Psoas muscle (tissue), 8 donors: ENCODE results near the gene KIAA1614. TPM values are rescaled to one million over a fixed set of nuclear protein-coding genes. Genes with fewer than 3 reads are reported as not detected.
A peak's percentile ranks its signal among the peaks of the same experiment; 100 is the strongest.
"Not testable (repeated sequence)": the region's sequence is repeated elsewhere in the genome, so short reads cannot be mapped to it uniquely, and the experiment has no call there.

Source experiments
- ATAC-seq, 4 donors: fragments of 200-7000 bp; cut with Tn5 transposase; one replicate each; pipeline ENCODE4 v1.9.1; 2020; ENCODE audit warnings: moderate library complexity in 3 of 4, mild to moderate bottlenecking in 2 of 4
- DNase-seq, 2 donors: peaks; one replicate each; pipeline ENCODE4 v3.0.0-alpha.2; 2020
- H3K27ac ChIP-seq: fragments of 200-600 bp; one replicate; pipeline ENCODE4 v1.8.0; 2022
- H3K27me3 ChIP-seq, 3 donors: fragments of 200-600 bp in 1 of 3; one replicate each; pipeline versions ENCODE4 v1.6.1 to v1.8.0; 2013 to 2022; ENCODE audit warnings: low read length in 2 of 3, mild to moderate bottlenecking in 2 of 3, moderate library complexity in 1 of 3; ENCODE audit not compliant: insufficient read depth in 3 of 3
- H3K36me3 ChIP-seq, 2 donors: fragments of 200-600 bp in 1 of 2; one replicate each; pipeline versions ENCODE4 v1.6.1 to v1.8.0; 2013 to 2022; ENCODE audit warnings: low read depth in 1 of 2, mild to moderate bottlenecking in 1 of 2, moderate library complexity in 1 of 2; ENCODE audit not compliant: insufficient read depth in 1 of 2
- H3K4me1 ChIP-seq: fragments of 200-600 bp; one replicate; pipeline ENCODE4 v1.8.0; 2022
- H3K4me3 ChIP-seq: fragments of 200-600 bp; one replicate; pipeline ENCODE4 v1.8.0; 2022; ENCODE audit warnings: mild to moderate bottlenecking
- H3K9me3 ChIP-seq: fragments of 200-600 bp; one replicate; pipeline ENCODE4 v1.8.0; 2022
- CTCF ChIP-seq: fragments of 200-600 bp; IDR thresholded peaks from one replicate; pipeline ENCODE4 v1.8.0; 2022; ENCODE audit warnings: antibody characterized with exemption
- whole genome bisulfite sequencing, 3 donors: extraction: QIAGEN DNeasy Blood & Tissue Kit; methylation state at CpG; one replicate each; pipeline versions ENCODE4 v1.1.6 to v1.1.7; 2013; 5-methylcytosine and 5-hydroxymethylcytosine counted together
- intact Hi-C, 2 donors: fragments of 100-400 bp; cut with DNase I; formaldehyde crosslinking; loops; one replicate each; pipeline versions ENCODE4 v1.11.0 to v1.14.2; 2022
- polyA plus RNA-seq, 3 donors: library from polyadenylated mRNA; stranded (reverse); fragments of 200-250 nt; gene quantifications; one replicate each; pipeline ENCODE4 v1.2.3, GENCODE V29; 2013
- total RNA-seq, 4 donors: library from RNA; stranded (reverse); fragmentation: NEBNext Ultra II Directional in 2 of 4; extraction: Animal tissue kit (Norgen Biotek cat#: 25700) in 2 of 4; gene quantifications; one replicate each; pipeline versions ENCODE4 v1.2.1 to v1.2.4, GENCODE V29; 2021 to 2023
- donor health status: healthy with polysubstance abuse.
- donor health status: DM: no; HTN: no; CAD: no; lungs with moderate emphysema.
- donor health status: Bipolar disorder and iron deficiency.
- donor health status: healthy.
- donor health status: DM: yes; HTN: yes; CAD: no.
- donor health status: DM: no; HTN: no; CAD: no.
- donor health status: DM: no; HTN: no; CAD: no.
- donor health status: DM: yes; HTN: yes; CAD: no.

The KIAA1614 gene
- total and polyA plus RNA-seq, 7 donors: 0.45 to 1.6 (median 0.88) TPM

- no peaks in the 10 kb centered on the region for H3K27me3 ChIP-seq
- intact Hi-C loops: no loop called here
- no peak overlapping the region for H3K27ac ChIP-seq
- DNase-seq: no peak
- H3K9me3 ChIP-seq: no peaks in the 10 kb centered on the region
- 85 to 92% (median 85%) methylated on average over 6 of the region's 6 CpGs for WGBS, 3 donors
- H3K4me3 ChIP-seq: no peak overlapping the region
- H3K36me3 ChIP-seq: no peaks in the 10 kb centered on the region
- ATAC-seq: no peak
- H3K4me1 ChIP-seq: peaks cover 36% of the 10 kb centered on the region
- no peak for TF ChIP-seq CTCF
These were observed 51.9 kb downstream of the KIAA1614 start for GRCh38 chr1:180964595-180964994.

- H3K4me3 ChIP-seq: no peak overlapping the region
- H3K4me1 ChIP-seq: peaks cover 46% of the 10 kb centered on the region
- ATAC-seq: no peak
- no peak for TF ChIP-seq CTCF
- no peaks in the 10 kb centered on the region for H3K27me3 ChIP-seq
- WGBS, 3 donors: 78 to 82% (median 81%) methylated on average over 4 of the region's 4 CpGs
- DNase-seq: no peak
- peaks cover 0 to 8% of the 10 kb centered on the region in 2 donors for H3K36me3 ChIP-seq
- intact Hi-C loops: no loop called here
- H3K27ac ChIP-seq: no peak overlapping the region
- H3K9me3 ChIP-seq: no peaks in the 10 kb centered on the region
These were observed 53.6 kb downstream of the KIAA1614 start for GRCh38 chr1:180966312-180966711.

GRCh38 chr1:180966744-180967536 lies 54.2 kb downstream of the KIAA1614 start:
- ATAC-seq (peak; percentile 13 to 58 (median 40)), DNase-seq (no peak)
- peaks cover 0 to 14% of the 10 kb centered on the region in 2 donors for H3K36me3 ChIP-seq
- peaks cover 42% of the 10 kb centered on the region for H3K4me1 ChIP-seq
- H3K27me3 ChIP-seq: no peaks in the 10 kb centered on the region
- no peak overlapping the region for H3K27ac ChIP-seq
- no peak for TF ChIP-seq CTCF
- no peak overlapping the region for H3K4me3 ChIP-seq
- intact Hi-C loops: no loop called here
- H3K9me3 ChIP-seq: no peaks in the 10 kb centered on the region
- 56 to 71% (median 60%) methylated on average over 15 of the region's 15 CpGs for WGBS, 3 donors

- Histone ChIP-seq H3K27me3 (no peaks in the 10 kb centered on the region), H3K27ac (no peak overlapping the region), H3K4me1 (peaks cover 38% of the 10 kb centered on the region), H3K36me3 (peaks cover 0 to 19% of the 10 kb centered on the region in 2 donors), H3K9me3 (no peaks in the 10 kb centered on the region), H3K4me3 (no peak overlapping the region)
- ATAC-seq (no peak), DNase-seq (no peak)
- no peak for TF ChIP-seq CTCF
- 39 to 96% (median 95%) methylated on average over 1 of the region's 1 CpG for WGBS, 3 donors
- intact Hi-C loops: no loop called here
These were observed 54.9 kb downstream of the KIAA1614 start for GRCh38 chr1:180967558-180967957.

- H3K9me3 ChIP-seq, intact Hi-C loops, H3K27me3 ChIP-seq, H3K4me3 ChIP-seq: not testable (repeated sequence)
- DNase-seq (peak in 1 of 2 donors; percentile 79), ATAC-seq (peak; percentile 88 to 92 (median 91))
- H3K36me3 ChIP-seq: peaks cover 3 to 31% of the 10 kb centered on the region in 2 donors
- 28 to 41% (median 33%) methylated on average over 8 of the region's 8 CpGs for WGBS, 3 donors
- peaks cover 42% of the 10 kb centered on the region for H3K4me1 ChIP-seq
- H3K27ac ChIP-seq: peak overlapping the region; percentile 73
These were observed 56.1 kb downstream of the KIAA1614 start for GRCh38 chr1:180968834-180969233.
